Activated CD8-positive, alpha-beta memory T cell treated with anti-CD3 and anti-CD28 coated beads for 24 hours (primary cell): ENCODE data around the gene RBM5.

Source experiments
- DNase-seq: peaks from one replicate; pipeline ENCODE4 v3.0.0-alpha.2; 2020

The RBM5 gene

DNA sequence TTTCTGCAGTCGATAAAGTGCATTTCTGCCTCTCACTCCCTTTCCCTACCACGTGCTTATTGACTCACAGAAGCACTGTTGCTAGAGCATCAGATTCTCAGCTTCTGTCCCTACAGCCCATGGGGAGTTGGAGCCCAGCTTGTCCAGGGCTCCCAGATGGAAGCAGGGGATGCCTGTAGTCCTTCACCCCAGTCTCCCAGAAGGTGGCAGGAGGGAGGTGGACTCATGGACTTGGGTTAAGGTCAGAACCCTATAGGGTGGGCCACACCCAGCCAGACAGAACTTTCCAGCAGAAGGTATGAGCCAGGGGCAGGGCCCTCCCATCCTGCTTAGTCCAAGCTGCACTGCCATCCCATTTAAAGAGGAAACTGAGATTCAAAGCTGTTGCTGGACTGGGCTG is 33.4 kb downstream of the RBM5 start:
- DNase-seq = no peak

DNA sequence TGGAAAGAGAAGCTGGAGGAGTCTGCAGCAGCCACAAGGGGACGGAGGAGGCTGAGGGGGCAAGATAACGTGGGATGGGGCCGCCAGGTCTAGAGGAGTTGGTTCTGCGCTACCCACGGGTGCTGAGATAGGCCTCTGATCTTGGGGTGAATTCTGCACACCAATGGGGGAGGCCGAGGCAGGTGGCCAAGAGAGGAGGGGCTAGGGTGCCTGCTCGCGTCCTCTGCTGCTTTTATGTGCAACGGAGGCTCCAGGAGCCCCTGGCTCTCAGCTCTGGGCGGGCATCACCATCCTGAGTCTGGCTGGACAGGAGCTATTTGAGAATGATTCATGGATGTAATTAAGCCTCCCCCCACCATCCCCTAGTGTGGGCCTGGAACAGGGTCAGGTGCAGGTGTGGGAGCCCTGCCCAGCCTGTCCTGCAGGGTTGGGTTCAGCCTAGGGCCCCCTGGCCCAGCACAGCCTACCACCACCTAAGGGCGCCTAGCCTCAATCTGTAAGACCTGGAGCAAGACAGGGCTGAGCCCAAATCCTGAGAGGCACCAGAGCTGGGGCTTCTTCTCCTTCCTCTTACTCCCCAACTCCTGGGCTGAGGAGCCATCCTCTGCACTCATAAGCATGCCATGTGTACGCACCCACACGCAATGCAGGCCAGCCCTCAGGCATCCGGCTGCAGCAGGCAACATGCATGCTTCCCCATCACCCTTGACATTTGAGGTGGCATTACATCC is 34.1 kb downstream of the RBM5 start:
- DNase-seq = no peak

DNA sequence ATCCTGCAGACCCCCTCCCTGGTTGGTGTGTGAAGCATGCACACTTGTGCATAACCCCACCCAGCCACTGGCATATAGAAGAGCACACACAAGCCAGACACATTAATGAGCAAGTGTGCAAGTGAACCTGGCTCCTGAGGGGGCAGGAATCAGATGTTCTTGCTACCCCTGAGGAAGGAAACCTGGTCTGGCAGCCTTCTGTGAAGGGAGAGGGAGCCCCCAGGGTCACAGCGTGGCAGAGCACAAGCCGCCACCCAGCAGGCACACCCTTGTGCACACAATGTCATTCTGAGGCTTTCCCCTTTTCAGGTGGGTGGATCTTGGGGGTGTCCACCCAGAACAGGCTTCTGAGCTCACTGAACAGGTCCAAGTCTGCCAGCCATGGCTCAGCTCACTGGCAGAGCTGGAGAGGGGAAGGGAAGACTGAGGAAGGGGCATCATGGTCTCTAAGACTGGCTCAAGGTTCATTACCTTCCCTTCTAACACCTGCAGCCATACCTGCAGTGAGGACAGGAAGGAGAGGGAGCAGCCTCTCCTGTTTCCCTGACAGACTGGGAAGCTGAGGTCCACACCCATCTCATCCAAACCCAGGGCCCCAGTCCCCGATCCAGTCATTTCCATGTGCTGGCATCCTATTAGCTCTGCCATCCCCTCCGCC is 34.8 kb downstream of the RBM5 start:
- no peak for DNase-seq

DNA sequence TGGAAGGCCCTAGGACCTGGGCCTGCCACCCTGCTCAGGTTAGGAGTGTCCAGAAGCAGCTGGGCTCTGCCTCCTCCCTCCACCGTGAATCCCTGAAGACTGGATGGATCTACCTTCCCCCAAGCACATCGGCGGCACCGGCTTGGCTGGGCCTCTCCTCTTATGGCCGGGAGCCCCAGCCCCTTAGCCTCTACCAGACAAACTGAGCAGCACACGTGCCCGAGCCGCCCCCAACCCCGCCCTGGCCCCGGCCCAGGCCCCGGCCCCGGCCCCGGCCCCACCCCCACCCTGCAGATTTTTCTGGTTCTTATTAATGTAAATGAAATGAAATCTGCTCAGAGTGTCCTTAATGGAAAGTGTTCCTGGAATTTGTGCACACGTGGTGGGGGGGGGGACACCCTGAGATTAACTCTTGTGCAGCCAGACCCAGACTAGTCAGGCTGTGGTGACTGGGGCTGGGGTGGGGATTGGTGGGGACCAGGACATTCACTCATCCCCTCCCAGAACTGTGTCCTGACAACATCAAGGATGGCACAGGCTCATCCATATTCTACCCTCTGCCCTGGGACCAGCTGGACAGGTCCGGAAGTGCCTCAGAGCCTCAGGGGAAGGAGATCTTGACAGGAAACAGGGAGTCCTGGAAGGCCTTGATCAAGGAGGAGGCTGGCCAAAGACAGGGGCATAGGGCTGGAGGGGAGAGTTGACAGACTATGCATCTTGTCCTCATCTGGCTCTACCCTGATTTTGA is 35.5 kb downstream of the RBM5 start:
- no peak for DNase-seq

DNA sequence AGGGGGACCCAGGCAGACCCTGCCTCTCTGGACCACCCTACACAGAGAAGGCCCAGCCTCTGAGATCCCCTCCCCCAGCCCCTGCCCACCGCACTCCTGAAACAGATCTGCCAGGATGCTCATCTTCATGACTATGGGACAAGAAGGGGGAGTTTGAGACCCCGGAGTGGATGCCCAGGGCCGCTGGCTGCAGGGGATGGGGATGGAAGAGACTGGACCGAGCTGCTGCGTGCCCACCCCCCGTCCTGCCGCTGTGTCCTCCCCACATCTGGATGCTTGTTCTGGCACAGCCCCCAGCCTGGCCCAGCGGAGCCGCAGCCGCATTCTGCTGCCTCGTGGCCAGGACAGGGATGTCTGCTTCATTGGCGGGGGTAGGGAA is 36.1 kb downstream of the RBM5 start:
- DNase-seq = no peak

DNA sequence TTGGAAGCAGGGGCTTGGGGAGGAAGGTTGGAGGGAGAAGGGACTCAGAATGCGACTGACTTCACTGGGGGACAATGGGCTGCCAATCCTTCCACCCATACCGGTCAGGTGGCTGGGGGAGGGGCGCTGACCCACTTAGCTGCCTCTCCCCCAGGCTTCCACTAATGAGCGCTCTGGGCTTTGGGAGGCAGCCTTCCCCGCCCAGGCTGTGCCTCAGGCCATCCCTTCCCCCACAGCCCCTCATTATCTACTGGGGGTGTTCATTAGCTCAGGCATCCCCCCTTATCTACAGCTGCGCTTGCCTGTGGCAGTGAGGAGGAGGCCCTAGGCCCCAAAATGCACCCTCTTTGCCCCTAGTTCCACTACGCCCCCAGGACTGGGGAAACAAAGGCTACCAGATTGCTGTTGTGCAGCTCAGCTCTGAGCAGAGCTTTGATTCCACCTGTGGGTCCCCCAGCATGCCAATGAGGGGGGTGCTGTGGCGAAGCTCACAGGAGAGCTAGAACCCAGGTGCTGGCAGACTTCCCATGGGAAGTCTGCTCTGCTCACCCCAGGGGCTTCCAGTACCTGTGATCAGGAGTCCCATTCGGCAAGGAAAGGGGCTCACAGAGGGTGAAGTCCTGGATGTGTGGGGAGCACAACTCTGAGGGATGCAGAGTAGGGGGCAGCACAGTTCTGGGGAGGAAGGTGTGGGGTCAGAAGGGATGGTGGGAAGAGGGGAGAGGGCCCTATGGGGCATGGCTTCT is 37.0 kb downstream of the RBM5 start:
- DNase-seq = no peak

DNA sequence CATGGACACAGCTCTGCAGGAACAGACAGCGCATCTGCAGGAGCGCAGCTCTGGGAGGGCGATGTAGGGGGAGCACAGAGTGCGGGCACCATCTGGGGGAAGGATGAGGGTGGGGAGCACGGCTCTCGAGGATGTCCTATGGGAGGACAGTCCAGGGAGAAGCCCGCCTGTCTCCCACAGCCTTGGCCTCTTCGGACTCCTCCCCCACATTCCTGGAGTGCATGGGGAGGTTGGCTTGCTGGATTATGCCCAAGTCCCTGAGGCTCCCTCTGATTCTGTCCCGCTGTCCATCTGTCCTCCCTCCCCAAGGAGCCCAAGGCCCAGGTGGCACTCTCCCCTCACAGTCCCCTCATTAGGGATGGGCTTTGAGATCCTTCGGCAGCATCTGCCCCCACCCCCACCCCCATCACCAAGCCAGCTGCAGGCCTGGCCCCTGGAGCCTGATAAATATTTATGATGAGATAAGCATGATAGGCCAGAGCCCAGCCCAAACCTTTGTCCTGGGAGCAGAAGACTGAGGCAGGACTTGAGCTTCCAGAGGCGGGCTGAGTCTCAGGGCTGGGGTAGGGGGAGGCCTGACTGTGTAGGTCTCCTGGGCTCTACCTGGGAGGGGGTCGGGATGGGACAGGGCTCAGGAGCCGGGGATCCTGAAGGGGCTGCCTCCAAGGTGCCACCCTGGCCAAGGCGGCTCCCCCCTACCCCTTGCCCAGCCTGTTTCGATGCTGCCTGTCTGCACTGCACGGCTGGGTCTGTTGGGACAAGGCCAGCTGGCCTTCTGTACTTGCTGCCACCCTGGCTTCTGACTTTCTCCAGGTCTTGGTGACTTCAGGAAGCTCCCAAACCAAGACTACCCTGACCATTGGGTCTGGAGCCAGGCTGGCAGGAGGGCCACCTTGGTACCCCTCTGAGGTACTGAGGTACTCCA is 37.8 kb downstream of the RBM5 start:
- no peak for DNase-seq

DNA sequence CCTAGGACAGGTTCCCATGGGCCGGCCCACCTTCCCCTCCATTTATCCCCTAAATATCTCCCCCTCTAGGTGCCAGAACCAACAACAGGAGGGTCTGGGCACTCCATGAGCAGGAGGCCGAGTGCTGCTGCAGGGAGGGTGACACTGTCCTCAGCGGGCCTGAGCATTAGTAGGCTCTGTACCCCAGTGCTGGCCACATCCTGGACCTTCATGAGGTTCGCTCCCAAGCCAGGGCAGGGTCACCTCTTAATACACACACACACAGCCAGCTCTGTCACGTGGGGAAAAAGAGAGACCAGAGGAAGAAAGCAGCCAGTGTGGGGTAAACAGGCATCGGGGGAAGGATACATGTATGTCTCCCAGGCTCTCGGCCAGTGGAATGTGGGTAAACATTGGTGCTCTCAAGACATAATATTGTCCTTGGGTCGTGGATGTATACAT is 38.6 kb downstream of the RBM5 start:
- DNase-seq = no peak

DNA sequence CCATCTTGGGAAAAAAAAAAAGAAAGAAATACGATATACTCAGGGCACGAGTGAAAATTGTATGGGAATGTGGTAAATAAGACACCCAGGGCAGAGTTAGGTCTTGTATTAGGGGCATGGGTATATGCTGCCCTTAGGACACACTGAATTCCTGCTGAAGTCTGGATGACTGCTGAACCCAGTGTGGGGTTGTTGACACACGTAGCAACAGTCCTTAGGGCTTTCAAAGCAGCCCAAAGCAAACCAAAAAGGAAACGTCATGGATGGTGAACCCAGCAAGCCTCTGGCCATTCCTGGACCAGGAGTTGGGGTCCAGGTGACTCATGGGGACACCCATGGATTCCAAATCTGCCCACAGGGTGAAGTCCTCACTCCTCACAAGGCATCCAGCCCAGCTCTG is 39.3 kb downstream of the RBM5 start:
- DNase-seq = no peak

DNA sequence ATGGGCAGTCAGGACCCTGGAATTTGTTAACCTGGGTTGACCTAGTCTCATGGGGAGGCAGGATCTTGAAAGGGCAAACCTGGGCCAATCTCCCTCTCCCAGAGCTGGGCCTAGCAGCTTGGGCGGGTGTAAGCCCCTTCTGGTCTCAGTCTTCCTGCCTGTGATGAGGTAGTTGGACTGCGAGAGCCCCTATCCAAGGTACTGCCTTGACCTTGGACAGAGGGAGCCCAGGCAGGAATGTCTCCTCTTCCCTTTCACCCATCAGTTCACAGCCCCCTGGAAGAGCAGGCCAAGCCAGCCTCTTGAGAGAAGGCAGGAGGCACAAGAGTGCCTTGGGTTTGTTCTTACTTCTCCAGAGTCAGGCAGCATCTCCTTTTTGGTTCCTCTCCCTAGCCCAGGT is 41.7 kb downstream of the RBM5 start:
- DNase-seq = no peak

DNA sequence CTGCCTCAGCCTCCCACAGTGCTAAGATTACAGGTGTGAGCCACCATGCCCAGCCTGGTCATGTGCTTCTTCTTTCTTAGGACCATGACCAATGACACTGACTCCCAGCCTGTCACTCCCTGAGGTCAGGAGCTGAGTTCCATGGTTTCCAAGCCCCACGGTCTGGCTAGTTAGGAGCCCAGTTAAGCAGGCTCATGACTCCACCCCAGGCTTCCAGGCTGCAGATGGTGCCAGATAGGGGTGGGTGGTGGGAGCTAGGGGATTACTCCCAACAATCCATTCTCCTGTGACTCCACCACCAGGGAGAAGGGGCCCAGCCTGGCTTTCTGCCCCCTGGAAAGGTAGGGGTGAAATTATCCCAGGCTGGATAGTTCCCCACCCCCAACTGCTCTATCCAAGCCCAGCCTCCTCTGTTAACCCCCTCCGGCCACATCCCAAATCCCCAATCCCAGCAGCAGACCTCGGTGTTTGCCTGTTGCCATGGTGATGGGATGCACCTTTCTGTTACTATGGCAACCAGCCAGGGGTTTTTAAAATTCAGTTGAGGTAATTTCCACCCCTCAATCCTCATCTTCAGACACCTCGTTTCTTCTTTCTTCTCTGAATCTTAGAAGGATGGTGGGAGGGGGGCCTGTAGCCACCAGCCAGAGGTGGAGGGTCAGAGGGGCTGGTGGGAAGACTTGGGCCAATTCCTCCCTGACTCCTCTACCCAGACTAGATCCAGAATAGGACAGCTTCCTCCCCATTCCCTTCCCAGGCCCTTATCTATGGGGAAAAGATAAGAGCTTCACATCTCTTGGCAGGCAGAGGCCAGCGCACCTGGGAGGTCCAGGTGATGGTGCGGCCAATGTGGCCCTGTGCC is 43.9 kb downstream of the RBM5 start:
- no peak for DNase-seq

DNA sequence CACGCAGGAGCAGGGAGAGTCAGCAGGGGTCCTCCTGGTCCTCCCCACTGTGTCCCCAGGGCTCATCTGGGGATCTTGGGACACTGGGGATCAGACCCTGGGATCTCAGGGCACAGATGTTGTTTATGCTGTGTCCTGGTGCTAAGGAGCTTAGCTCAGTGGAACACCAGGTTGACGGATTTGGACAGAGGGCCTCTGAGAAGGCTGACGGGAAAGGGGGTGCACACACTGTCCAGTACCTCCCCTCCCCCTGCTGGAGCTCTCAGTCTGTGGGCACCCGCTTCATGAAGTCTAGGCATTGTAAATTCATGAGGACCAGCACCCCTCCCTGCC is 44.5 kb downstream of the RBM5 start:
- no peak for DNase-seq

DNA sequence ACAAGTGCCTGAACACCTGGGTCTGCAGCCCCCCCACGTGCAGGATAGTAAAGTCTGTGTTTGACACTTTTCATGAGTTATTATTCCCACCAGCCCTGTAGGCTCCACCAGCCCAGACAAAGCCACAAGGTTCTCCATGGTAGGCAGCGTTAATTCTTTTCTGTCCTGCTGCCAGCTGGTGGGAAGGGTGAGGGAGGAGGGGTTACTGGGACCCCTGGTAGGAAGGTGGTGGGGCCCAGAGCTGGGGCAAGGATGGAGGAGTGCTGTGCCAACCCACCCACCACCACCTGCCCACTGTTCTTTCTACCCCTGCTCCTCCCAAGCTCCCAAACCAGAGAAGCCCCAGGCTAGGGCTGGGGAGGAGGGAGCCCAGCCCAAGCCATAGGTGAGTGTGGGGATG is 45.6 kb downstream of the RBM5 start:
- no peak for DNase-seq

DNA sequence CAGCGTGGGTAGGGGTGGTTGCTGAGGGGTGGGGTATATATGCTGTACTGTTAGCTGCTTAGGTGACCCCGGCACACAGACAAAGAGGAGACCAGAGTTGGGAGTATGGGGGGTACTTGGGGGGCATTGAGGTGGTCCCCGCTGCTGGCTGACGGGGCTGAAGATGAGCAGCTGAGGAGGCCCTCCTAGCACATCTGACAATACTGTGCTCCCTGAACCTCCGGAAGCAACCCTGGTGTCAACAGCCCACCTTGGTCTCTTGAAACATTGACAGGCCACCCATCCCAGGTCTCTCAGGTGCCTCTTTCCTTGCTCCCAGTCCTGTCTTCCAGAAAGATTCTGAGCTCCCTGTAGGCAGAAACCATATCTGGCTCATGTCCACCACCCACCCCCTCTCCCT is 47.2 kb downstream of the RBM5 start:
- no peak for DNase-seq

DNA sequence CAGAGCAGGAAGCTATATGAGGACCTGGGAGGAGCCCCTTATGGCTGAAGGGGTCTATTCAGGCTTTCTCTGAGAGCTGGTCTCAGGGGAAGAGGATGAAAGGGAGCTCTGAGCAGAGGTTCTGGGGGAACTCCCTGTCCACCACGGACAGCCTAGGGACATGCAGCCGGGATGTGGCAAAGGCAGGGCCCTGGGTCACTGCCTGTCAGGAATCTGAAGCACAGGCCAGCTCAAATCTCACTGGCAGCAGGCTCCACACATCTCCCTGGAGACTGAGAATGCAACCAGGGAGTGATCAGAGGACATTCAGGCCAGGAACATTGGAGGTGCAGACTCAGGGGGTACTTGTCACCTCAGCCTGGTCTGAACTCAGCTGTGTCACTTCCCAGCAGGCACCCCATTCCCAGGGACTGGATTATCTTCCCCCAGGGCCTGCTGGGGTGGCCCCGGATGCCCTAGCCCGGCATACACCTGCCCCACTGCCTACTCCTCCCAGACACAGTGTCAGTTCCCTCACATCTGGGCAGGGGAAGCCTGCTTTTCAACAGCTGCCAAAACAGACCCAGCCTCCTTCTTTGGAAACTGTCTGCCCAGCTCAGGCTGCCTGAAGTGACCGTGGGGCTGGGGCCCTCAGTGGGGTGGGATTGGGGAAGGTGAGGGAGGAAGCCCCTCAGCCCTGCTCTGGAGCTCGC is 48.1 kb downstream of the RBM5 start:
- no peak for DNase-seq

DNA sequence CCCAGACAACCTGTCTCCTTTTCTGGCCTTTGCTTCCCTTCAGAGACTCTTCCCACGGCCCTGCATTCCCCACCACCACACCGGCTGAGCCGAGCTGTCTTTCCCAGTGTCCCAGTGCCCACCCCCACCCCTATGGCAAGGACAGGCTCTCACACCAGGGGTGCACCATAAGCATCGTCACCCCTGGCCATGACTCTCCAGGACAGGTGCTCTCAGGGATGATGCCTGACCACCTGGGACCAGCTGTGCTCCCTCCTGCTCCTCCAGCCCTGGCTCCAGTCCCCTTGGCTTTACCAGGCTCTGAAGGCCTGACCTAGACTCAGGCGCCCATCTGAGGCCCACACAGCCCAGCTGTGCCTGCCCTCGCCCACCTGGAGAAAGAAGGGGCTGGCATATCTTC is 48.8 kb downstream of the RBM5 start:
- no peak for DNase-seq

DNA sequence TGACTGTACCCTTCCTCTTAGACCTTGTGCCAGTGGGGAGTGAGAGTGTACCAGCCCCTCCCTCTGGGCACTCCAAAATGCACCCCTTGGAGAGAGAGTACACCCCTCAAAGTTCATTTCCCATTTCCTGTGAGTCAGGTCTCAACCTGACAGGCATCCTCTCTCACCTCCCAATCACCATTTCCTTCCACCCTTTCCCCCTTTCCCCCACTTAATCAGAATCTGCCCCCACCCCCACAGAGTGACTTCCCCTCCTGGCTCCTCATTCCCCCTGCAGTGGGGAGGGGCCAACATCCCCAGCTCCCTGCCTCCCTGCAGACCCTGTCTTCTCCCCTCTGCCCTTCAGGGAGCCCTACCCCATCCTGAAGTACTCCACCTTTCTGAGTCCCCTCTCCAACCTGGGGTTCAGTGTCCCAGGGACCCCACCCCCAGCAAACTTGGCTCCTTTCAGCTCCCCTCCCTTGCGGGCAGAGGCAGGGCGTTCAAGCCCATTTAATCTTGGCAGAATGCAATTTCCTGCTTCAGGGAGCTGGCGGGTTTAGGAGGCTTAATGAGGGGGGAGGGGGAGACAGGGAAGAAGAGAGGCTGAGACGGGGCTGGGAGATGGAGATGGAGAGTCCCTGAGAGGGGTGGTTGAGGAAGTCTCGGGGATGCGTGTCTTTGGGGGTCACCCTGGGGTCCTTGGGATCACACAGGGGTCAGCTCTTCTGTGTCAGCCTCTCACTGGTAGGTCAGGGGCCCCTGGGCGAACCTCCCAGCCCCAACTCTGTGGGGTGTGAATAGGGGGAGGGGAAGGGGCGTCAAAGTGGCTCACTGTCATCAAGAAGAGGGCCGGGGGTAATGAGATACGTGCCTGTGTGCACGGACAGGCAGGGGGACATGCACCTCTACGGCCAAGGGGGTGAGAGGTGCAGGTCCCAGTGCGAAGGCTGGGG is 49.8 kb downstream of the RBM5 start:
- no peak for DNase-seq

DNA sequence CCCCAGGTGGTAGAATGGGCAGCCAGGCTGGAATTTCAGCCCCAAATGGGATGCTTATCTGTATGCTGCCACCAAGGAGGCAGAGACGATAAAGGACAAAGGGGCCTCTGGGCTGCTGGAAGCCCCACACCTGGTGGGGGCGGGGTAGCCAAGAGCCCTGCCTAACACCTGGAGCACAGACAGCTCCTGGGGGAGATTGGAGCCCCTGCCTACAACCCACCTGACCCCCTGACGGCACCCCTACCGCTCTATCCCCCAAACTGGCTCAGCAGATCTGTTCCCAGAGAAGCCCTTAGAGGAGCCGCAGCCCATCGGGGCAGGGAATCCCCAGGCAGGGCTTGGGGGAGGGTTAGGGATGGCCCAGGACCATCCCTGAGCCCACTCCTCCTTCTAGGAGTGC is 50.6 kb downstream of the RBM5 start:
- no peak for DNase-seq

DNA sequence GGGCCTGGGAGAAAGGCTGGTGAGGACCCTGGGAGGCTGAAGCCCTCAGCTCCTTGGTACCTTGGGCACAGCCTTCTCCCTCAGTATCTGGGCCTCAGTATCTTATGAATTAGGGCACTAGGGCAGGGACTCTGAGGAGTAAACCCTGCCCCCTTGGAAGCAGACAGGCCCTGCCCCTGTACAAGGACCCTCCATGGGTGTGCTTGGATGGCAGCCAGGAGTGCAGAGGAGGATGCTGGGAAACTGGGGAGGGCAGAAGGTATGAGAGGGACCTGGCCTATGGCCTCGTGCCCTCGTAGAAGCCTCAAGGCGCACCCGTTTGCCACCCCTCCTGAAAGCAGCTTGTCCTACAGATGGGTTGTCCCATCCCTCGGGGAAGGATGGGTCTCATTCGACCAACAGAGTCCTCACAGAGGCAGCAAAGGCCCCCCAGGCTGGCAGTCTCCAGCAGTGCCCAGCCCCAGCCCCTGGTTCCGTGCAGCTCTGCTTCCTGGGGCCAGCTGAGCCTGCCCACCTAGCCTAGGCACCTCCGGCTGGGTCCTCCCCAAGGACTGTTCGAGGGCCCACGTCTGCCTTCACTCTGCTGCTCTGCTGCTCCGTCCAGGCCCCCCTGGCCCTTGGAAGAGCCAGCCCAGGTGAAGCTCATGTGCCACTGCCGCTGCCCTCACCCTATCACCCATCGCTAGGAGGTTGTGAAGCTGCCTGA is 51.2 kb downstream of the RBM5 start:
- no peak for DNase-seq
